ENCODE data around the gene MED13L.

DNA sequence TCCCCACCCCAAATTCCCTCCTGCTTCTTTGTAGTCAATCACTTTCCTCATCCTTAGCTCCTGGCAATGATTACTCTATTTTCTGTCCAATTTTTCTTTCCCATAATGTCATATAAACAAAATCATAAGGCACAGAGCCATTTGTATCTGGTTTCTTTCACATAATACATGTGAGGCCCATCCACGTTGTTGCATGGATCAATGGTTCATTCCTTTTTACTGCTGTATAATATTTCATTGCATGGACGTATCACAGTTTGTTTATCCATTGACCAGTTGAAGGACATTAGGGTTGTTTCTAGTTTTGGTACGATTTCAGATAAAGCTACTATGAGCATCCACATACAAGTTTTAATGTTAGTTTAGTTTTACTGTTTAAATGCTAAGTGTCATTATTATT is 13.7 kb upstream of the MED13L start:
- TF ChIP-seq, protein P1, sequence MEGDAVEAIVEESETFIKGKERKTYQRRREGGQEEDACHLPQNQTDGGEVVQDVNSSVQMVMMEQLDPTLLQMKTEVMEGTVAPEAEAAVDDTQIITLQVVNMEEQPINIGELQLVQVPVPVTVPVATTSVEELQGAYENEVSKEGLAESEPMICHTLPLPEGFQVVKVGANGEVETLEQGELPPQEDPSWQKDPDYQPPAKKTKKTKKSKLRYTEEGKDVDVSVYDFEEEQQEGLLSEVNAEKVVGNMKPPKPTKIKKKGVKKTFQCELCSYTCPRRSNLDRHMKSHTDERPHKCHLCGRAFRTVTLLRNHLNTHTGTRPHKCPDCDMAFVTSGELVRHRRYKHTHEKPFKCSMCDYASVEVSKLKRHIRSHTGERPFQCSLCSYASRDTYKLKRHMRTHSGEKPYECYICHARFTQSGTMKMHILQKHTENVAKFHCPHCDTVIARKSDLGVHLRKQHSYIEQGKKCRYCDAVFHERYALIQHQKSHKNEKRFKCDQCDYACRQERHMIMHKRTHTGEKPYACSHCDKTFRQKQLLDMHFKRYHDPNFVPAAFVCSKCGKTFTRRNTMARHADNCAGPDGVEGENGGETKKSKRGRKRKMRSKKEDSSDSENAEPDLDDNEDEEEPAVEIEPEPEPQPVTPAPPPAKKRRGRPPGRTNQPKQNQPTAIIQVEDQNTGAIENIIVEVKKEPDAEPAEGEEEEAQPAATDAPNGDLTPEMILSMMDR (IDR thresholded peaks at IDR 0.05; ENCODE audit: borderline replicate concordance, extremely low read depth, low read length, poor library complexity, severe bottlenecking), result no peak
- no peak for TF ChIP-seq EZH2 (IDR thresholded peaks at IDR 0.05; ENCODE audit: borderline replicate concordance, low read depth, low read length, severe bottlenecking)

Data from DND-41 (cell line).